HepG2 (cell line): ENCODE measurements around the gene ALKBH5. TPM values are rescaled to one million over a fixed set of nuclear protein-coding genes. Genes with fewer than 3 reads are reported as not detected.
A peak's percentile ranks its signal among the peaks of the same experiment; 100 is the strongest.

ENCODE experiments used
- GABPB1 ChIP-seq: IDR thresholded peaks from 2 replicates; pipeline ENCODE4 v1.6.1; 2016; ENCODE audit warnings: mild to moderate bottlenecking, missing genetic modification reagents, moderate library complexity, missing compliant biosample characterization
- HIVEP1 ChIP-seq: sonication (generic); formaldehyde crosslinking; IDR thresholded peaks from 2 replicates; pipeline ENCODE4 v1.4.0; 2020; ENCODE audit warnings: mild to moderate bottlenecking, missing genetic modification reagents
- ISL2 ChIP-seq: sonication (generic); formaldehyde crosslinking; IDR thresholded peaks from 2 replicates; pipeline ENCODE4 v1.5.0; 2020; ENCODE audit warnings: missing genetic modification reagents
- ISX ChIP-seq: sonication (generic); formaldehyde crosslinking; conservative IDR thresholded peaks from 2 replicates; pipeline ENCODE4 v1.5.0; 2020; ENCODE audit warnings: missing genetic modification reagents
- KDM5A ChIP-seq: fragments of 200-600 bp; sonication (generic); IDR thresholded peaks from 2 replicates; pipeline ENCODE4 v1.7.0; 2018; ENCODE audit warnings: antibody characterized with exemption, mild to moderate bottlenecking, low read length, borderline replicate concordance
- KDM5B ChIP-seq: sonication (generic); formaldehyde crosslinking; IDR thresholded peaks from 2 replicates; pipeline ENCODE4 v1.4.0; 2020; ENCODE audit warnings: missing genetic modification reagents, mild to moderate bottlenecking, borderline replicate concordance
- MIER2 ChIP-seq: IDR thresholded peaks from 2 replicates; pipeline ENCODE4 v1.6.1; 2016; ENCODE audit warnings: missing biosample characterization, missing genetic modification reagents
- NCOA1 ChIP-seq: sonication (generic); formaldehyde crosslinking; IDR thresholded peaks from 2 replicates; pipeline ENCODE4 v1.9.0; 2021; ENCODE audit warnings: missing genetic modification reagents
- ONECUT2 ChIP-seq: sonication (generic); formaldehyde crosslinking; IDR thresholded peaks from 2 replicates; pipeline ENCODE4 v1.4.0; 2020; ENCODE audit warnings: missing genetic modification reagents
- PHF21A ChIP-seq: sonication (generic); formaldehyde crosslinking; IDR thresholded peaks from 2 replicates; pipeline ENCODE4 v1.5.0; 2020; ENCODE audit warnings: mild to moderate bottlenecking, missing genetic modification reagents
- RELA ChIP-seq: sonication (generic); formaldehyde crosslinking; IDR thresholded peaks from 2 replicates; pipeline ENCODE4 v1.4.0; 2020; ENCODE audit warnings: missing genetic modification reagents
- SALL2 ChIP-seq: sonication (generic); formaldehyde crosslinking; IDR thresholded peaks from 2 replicates; pipeline ENCODE4 v1.8.1; 2023; ENCODE audit warnings: mild to moderate bottlenecking, missing genetic modification reagents, inconsistent platforms
- SMAD1 ChIP-seq: sonication (generic); formaldehyde crosslinking; IDR thresholded peaks from 2 replicates; pipeline ENCODE4 v1.4.0; 2020; ENCODE audit warnings: missing genetic modification reagents, low read depth, mild to moderate bottlenecking, borderline replicate concordance
- SNAI1 ChIP-seq: sonication (generic); formaldehyde crosslinking; IDR thresholded peaks from 2 replicates; pipeline ENCODE4 v1.5.0; 2020; ENCODE audit warnings: mild to moderate bottlenecking, missing genetic modification reagents, borderline replicate concordance
- TBX2 ChIP-seq: sonication (generic); formaldehyde crosslinking; IDR thresholded peaks from 2 replicates; pipeline ENCODE4 v1.5.0; 2020; ENCODE audit warnings: missing genetic modification reagents, mild to moderate bottlenecking, borderline replicate concordance
- ZNF605 ChIP-seq: sonication (generic); formaldehyde crosslinking; IDR thresholded peaks from 2 replicates; pipeline ENCODE4 v1.8.0; 2022; ENCODE audit warnings: mild to moderate bottlenecking, missing genetic modification reagents
- ZNF747 ChIP-seq: sonication (generic); formaldehyde crosslinking; IDR thresholded peaks from 2 replicates; pipeline ENCODE4 v1.8.1; 2023; ENCODE audit warnings: missing genetic modification reagents, mild to moderate bottlenecking, borderline replicate concordance
- polyA plus RNA-seq, 8 experiments: library from polyadenylated mRNA; depleted of rRNA in 3 of 8; stranded (reverse) in 7 of 8; unstranded in 1 of 8; fragments of >200 nt; fragmentation: Illumina TruSeq in 4 of 8; extraction: Trizol in 4 of 8; gene quantifications; 2 replicates each; pipeline versions ENCODE4 v1.2.1 to v1.2.3, GENCODE V29; 2011 to 2016; ENCODE audit warnings: low read depth in 4 of 8, missing spikeins in 1 of 8, mixed read lengths in 1 of 8; ENCODE audit not compliant: insufficient read depth in 1 of 8
- total RNA-seq, 5 experiments: library from RNA; depleted of rRNA; stranded (reverse); fragments of >200 nt; fragmentation: Illumina TruSeq; extraction: Trizol; gene quantifications; 2 replicates each; pipeline ENCODE4 v1.2.3, GENCODE V29; 2016; ENCODE audit warnings: low read depth in 1 of 5
- TF ChIP-seq, protein P1 (sequence below): sonication (generic); formaldehyde crosslinking; IDR thresholded peaks from 2 replicates; pipeline ENCODE4 v1.8.1; 2022; ENCODE audit warnings: low read depth, mild to moderate bottlenecking, missing genetic modification reagents
- TF ChIP-seq, protein P2 (sequence below): sonication (generic); formaldehyde crosslinking; IDR thresholded peaks from 2 replicates; pipeline ENCODE4 v1.5.0; 2020; ENCODE audit warnings: mild to moderate bottlenecking, missing genetic modification reagents, borderline replicate concordance
- TF ChIP-seq, protein P3 (sequence below): sonication (generic); formaldehyde crosslinking; IDR thresholded peaks from 2 replicates; pipeline ENCODE4 v1.4.0; 2020; ENCODE audit warnings: missing genetic modification reagents; ENCODE audit errors: not compliant biosample characterization

ALKBH5 gene
- total and polyA plus RNA-seq, 2 of the 13 experiments (the other 11 are each of a cell fraction or from before 2014, with no cell fraction given) = 68.9 to 76.9 TPM

DNA sequence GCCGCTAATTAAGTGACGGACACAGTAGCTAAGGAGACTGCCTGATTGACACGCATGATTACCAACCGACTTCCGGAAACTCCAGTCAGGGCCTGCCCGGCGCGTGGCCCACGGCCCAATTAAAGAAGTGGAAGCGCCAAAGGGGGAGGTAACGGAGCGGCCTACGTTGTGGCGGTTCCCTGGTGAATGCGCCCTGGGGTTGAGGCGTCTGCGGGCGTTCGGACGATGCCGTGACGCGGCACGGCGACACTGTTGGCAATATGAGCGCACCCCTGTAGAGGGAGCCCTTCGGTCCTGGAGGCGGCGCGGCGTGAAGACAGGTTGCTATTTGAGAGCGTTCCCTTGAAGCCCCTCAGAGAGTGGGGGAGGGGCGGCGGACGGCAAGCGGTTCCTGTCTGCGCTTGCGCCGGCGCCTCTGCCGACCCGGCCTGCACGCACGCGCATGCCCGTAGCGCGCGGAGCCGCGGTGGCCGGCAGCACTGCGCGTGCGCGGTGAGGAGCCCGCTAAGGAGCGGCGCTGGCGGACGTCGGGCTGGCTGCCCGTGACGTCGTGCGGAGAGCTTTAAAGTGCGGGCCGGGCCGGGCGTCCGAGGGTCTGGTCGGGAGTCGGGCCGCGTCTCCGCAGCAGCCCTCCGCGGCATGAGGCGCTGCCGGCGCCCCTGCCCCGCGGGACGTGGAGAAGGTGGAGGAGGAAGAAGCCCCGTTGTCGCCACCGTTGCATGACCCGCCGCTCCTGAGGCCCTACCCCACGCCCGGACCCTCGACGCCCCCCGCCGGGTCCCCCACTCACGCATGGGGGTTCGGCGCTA is at the start of gene ALKBH5 (continued):
- TF ChIP-seq RELA (CRISPR knock-in tag) (peak; percentile 55; the same call in 1 of the 2 replicates), KDM5A (peak; percentile 14; the same call in 1 of the 2 replicates), HIVEP1 (CRISPR knock-in tag) (0 out of 2 replicates have a peak, but pooled peaks have one; percentile 11), KDM5B (peak; percentile 65), NCOA1 (CRISPR knock-in tag) (peak; percentile 7; the same call in 1 of the 2 replicates), ZNF747 (CRISPR knock-in tag) (peak; percentile 44; the same call in 1 of the 2 replicates), GABPB1 (CRISPR knock-in tag) (peak; percentile 78), MIER2 (CRISPR knock-in tag) (no peak), ISX (CRISPR knock-in tag) (peak; percentile 54; the same call in 1 of the 2 replicates), SALL2 (CRISPR knock-in tag) (peak; percentile 67; the same call in 1 of the 2 replicates), ISL2 (CRISPR knock-in tag) (peak; percentile 5; the same call in 1 of the 2 replicates), PHF21A (CRISPR knock-in tag) (peak; percentile 50; the same call in 1 of the 2 replicates), SMAD1 (CRISPR knock-in tag) (peak; percentile 82; the same call in 1 of the 2 replicates), ZNF605 (CRISPR knock-in tag) (peak; percentile 83; the same call in 1 of the 2 replicates), TBX2 (CRISPR knock-in tag) (0 out of 2 replicates have a peak, but pooled peaks have one; percentile 7), SNAI1 (CRISPR knock-in tag) (peak; percentile 62; the same call in 1 of the 2 replicates), ONECUT2 (CRISPR knock-in tag) (no peak)
- TF ChIP-seq, protein P1, sequence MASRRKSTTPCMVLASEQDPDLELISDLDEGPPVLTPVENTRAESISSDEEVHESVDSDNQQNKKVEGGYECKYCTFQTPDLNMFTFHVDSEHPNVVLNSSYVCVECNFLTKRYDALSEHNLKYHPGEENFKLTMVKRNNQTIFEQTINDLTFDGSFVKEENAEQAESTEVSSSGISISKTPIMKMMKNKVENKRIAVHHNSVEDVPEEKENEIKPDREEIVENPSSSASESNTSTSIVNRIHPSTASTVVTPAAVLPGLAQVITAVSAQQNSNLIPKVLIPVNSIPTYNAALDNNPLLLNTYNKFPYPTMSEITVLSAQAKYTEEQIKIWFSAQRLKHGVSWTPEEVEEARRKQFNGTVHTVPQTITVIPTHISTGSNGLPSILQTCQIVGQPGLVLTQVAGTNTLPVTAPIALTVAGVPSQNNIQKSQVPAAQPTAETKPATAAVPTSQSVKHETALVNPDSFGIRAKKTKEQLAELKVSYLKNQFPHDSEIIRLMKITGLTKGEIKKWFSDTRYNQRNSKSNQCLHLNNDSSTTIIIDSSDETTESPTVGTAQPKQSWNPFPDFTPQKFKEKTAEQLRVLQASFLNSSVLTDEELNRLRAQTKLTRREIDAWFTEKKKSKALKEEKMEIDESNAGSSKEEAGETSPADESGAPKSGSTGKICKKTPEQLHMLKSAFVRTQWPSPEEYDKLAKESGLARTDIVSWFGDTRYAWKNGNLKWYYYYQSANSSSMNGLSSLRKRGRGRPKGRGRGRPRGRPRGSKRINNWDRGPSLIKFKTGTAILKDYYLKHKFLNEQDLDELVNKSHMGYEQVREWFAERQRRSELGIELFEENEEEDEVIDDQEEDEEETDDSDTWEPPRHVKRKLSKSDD (CRISPR knock-in tag) = 0 out of 2 replicates have a peak, but pooled peaks have one; percentile 28
- TF ChIP-seq, protein P2, sequence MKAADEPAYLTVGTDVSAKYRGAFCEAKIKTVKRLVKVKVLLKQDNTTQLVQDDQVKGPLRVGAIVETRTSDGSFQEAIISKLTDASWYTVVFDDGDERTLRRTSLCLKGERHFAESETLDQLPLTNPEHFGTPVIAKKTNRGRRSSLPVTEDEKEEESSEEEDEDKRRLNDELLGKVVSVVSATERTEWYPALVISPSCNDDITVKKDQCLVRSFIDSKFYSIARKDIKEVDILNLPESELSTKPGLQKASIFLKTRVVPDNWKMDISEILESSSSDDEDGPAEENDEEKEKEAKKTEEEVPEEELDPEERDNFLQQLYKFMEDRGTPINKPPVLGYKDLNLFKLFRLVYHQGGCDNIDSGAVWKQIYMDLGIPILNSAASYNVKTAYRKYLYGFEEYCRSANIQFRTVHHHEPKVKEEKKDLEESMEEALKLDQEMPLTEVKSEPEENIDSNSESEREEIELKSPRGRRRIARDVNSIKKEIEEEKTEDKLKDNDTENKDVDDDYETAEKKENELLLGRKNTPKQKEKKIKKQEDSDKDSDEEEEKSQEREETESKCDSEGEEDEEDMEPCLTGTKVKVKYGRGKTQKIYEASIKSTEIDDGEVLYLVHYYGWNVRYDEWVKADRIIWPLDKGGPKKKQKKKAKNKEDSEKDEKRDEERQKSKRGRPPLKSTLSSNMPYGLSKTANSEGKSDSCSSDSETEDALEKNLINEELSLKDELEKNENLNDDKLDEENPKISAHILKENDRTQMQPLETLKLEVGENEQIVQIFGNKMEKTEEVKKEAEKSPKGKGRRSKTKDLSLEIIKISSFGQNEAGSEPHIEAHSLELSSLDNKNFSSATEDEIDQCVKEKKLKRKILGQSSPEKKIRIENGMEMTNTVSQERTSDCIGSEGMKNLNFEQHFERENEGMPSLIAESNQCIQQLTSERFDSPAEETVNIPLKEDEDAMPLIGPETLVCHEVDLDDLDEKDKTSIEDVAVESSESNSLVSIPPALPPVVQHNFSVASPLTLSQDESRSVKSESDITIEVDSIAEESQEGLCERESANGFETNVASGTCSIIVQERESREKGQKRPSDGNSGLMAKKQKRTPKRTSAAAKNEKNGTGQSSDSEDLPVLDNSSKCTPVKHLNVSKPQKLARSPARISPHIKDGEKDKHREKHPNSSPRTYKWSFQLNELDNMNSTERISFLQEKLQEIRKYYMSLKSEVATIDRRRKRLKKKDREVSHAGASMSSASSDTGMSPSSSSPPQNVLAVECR (CRISPR knock-in tag) = peak; percentile 90
- TF ChIP-seq, protein P3, sequence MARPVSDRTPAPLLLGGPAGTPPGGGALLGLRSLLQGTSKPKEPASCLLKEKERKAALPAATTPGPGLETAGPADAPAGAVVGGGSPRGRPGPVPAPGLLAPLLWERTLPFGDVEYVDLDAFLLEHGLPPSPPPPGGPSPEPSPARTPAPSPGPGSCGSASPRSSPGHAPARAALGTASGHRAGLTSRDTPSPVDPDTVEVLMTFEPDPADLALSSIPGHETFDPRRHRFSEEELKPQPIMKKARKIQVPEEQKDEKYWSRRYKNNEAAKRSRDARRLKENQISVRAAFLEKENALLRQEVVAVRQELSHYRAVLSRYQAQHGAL (CRISPR knock-in tag) = peak; percentile 68
